Heart right ventricle (tissue), 16 donors: ENCODE results near the gene TPSD1. TPM values are rescaled to one million over a fixed set of nuclear protein-coding genes. Genes with fewer than 3 reads are reported as not detected.

Experiments
- ATAC-seq, 8 donors: fragments of 200-7000 bp; cut with Tn5 transposase; one replicate each; pipeline ENCODE4 v1.9.1; 2020; ENCODE audit warnings: mild to moderate bottlenecking in 8 of 8, moderate library complexity in 8 of 8, moderate number of reproducible peaks in 1 of 8
- DNase-seq, 2 donors: peaks; one replicate each; pipeline ENCODE4 v3.0.0-alpha.2; 2020
- H3K27ac ChIP-seq, 10 donors: fragments of 200-600 bp; sonication (generic) in 2 of 10; one replicate each; pipeline versions ENCODE4 v1.5.0 to v1.8.0; 2020 to 2022; ENCODE audit warnings: mild to moderate bottlenecking in 3 of 10
- H3K27me3 ChIP-seq, 7 donors: fragments of 200-600 bp; one replicate each; pipeline ENCODE4 v1.8.0; 2021 to 2022; ENCODE audit warnings: mild to moderate bottlenecking in 2 of 7
- H3K36me3 ChIP-seq, 9 donors: fragments of 200-600 bp; sonication (generic) in 1 of 9; one replicate each; pipeline versions ENCODE4 v1.5.0 to v1.8.0; 2020 to 2022; ENCODE audit warnings: mild to moderate bottlenecking in 2 of 9
- H3K4me1 ChIP-seq, 9 donors: fragments of 200-600 bp; sonication (generic) in 1 of 9; one replicate each; pipeline versions ENCODE4 v1.5.0 to v1.8.0; 2020 to 2022; ENCODE audit warnings: mild to moderate bottlenecking in 4 of 9
- H3K4me3 ChIP-seq, 10 donors: fragments of 200-600 bp; sonication (generic) in 2 of 10; one replicate each; pipeline versions ENCODE4 v1.5.0 to v1.8.0; 2020 to 2022; ENCODE audit warnings: mild to moderate bottlenecking in 7 of 10, moderate library complexity in 2 of 10
- H3K9me3 ChIP-seq, 11 donors: fragments of 200-600 bp in 10 of 11; sonication (generic) in 2 of 11; one replicate each; pipeline versions ENCODE4 v1.5.0 to v1.8.0; 2013 to 2022; ENCODE audit warnings: mild to moderate bottlenecking in 2 of 11, control low read depth in 1 of 11, moderate library complexity in 1 of 11
- CTCF ChIP-seq, 9 donors: fragments of 200-600 bp; sonication (generic) in 2 of 9; IDR thresholded peaks; one replicate each; pipeline versions ENCODE4 v1.5.0 to v1.8.0; 2021 to 2022; ENCODE audit warnings: antibody characterized with exemption in 9 of 9, mild to moderate bottlenecking in 5 of 9, moderate library complexity in 1 of 9
- WGBS, 2 donors: extraction: QIAGEN DNeasy Blood & Tissue Kit; methylation state at CpG; one replicate each; pipeline ENCODE4 v1.1.7; 2013; ENCODE audit warnings: inconsistent platforms in 1 of 2; 5-methylcytosine and 5-hydroxymethylcytosine counted together
- intact Hi-C, 10 donors: fragments of 100-400 bp; cut with DNase I; formaldehyde crosslinking; loops; one replicate each; pipeline versions ENCODE4 v1.11.1 to v1.14.2; 2022
- polyA plus RNA-seq, 2 donors: library from polyadenylated mRNA; stranded (reverse); fragments of 200-250 nt; gene quantifications; one replicate each; pipeline ENCODE4 v1.2.3, GENCODE V29; 2013
- total RNA-seq, 10 donors: library from RNA; stranded (reverse); fragmentation: NEBNext Ultra II Directional in 3 of 10; extraction: Animal tissue kit (Norgen Biotek cat#: 25700) in 3 of 10; gene quantifications; one replicate each; pipeline versions ENCODE4 v1.2.1 to v1.2.4, GENCODE V29; 2021 to 2023
- donor health status: Arrhythmogenic right ventricular cardiomyopathy.
- donor health status: ischemic (EF 13 %, LVEDD 7.1; RV severe dilation, severe dysfunction).
- donor health status: healthy with polysubstance abuse.
- donor health status: DM: no; HTN: yes; CAD: no.
- donor health status: DM: no; HTN: no; CAD: no.
- donor health status: ischemic (EF 25% LVEDD 6.9; RV normal size, moderate dysfunction).
- donor health status: ischemic (EF 25% LVEDD 5.7; RV mildly dilated, moderate dysfunction).
- donor health status: healthy.
- donor health status: DM: yes; HTN: yes; CAD: no.
- donor health status: Ischemic cardiomyopathy.
- donor health status: ischemic (EF 35%, LVEDD 5.7; RV mildly dilated, moderate dysfunction).
- donor health status: nonischemic (EF 11% LVEDD 7.7; RV severe dilation, severe dysfunction).
- donor health status: DM: yes; HTN: yes; CAD: no.
- donor health status: PGD.
- donor health status: ischemic (EF 29% LVEDD 5.4; RV normal size, mild dysfunction).
- donor health status: nonischemic (EF 23%, LVEDD 6.1; RV moderate dilation, normal function).

Gene TPSD1
- total and polyA plus RNA-seq, 12 donors: 0.12 to 0.51 (median 0.33) TPM; not detected in 7

- Histone ChIP-seq H3K4me1 (no peaks in the 10 kb centered on the region), H3K27ac (no peak overlapping the region), H3K9me3 (no peaks in the 10 kb centered on the region), H3K27me3 (no peaks in the 10 kb centered on the region), H3K4me3 (no peak overlapping the region), H3K36me3 (no peaks in the 10 kb centered on the region)
- DNase-seq: no peak
- no peak for TF ChIP-seq CTCF (IDR thresholded peaks at IDR 0.05)
- no peak for ATAC-seq
- intact Hi-C loops: no loop called here
- WGBS, 2 donors: 78 to 85% methylated on average over 8 of the region's 8 CpGs
Observed at GRCh38 chr16:1213231-1213630, 42.6 kb upstream of the TPSD1 start.

- Histone ChIP-seq H3K9me3 (no peaks in the 10 kb centered on the region), H3K4me1 (no peaks in the 10 kb centered on the region), H3K4me3 (no peak overlapping the region), H3K36me3 (no peaks in the 10 kb centered on the region), H3K27me3 (no peaks in the 10 kb centered on the region), H3K27ac (no peak overlapping the region)
- no peak for TF ChIP-seq CTCF (IDR thresholded peaks at IDR 0.05)
- 85 to 88% methylated on average over 24 to 25 of the region's 25 CpGs for WGBS, 2 donors
- no peak for ATAC-seq
- intact Hi-C loops: no loop called here
- no peak for DNase-seq
Observed at GRCh38 chr16:1213796-1214372, 42.0 kb upstream of the TPSD1 start.

GRCh38 chr16:1214719-1215118 is 41.1 kb upstream of the TPSD1 start:
- no peak overlapping the region for H3K4me3 ChIP-seq
- no peaks in the 10 kb centered on the region for H3K27me3 ChIP-seq
- H3K4me1 ChIP-seq: no peaks in the 10 kb centered on the region
- ATAC-seq (no peak), DNase-seq (no peak)
- no peaks in the 10 kb centered on the region for H3K36me3 ChIP-seq
- no peak for TF ChIP-seq CTCF (IDR thresholded peaks at IDR 0.05)
- H3K27ac ChIP-seq: no peak overlapping the region
- intact Hi-C loops: no loop called here
- no peaks in the 10 kb centered on the region for H3K9me3 ChIP-seq
- WGBS, 2 donors: 79 to 85% methylated on average over 16 of the region's 16 CpGs

- no peaks in the 10 kb centered on the region for H3K4me1 ChIP-seq
- H3K36me3 ChIP-seq: no peaks in the 10 kb centered on the region
- no peak for TF ChIP-seq CTCF (IDR thresholded peaks at IDR 0.05)
- intact Hi-C loops: no loop called here
- H3K4me3 ChIP-seq: no peak overlapping the region
- WGBS, 2 donors: 75 to 84% methylated on average over 31 to 32 of the region's 32 CpGs
- no peak for DNase-seq
- no peak for ATAC-seq
- no peaks in the 10 kb centered on the region for H3K27me3 ChIP-seq
- H3K27ac ChIP-seq: no peak overlapping the region
- H3K9me3 ChIP-seq: no peaks in the 10 kb centered on the region
Observed at GRCh38 chr16:1215574-1216295, 40.1 kb upstream of the TPSD1 start.
